B cell (primary cell): Measurements from ENCODE around the gene NYAP2.

Source experiments
- CTCF ChIP-seq: fragments of 200-600 bp; IDR thresholded peaks from one replicate; pipeline ENCODE4 v1.8.0; 2022; ENCODE audit warnings: antibody characterized with exemption, mild to moderate bottlenecking
- EZH2 ChIP-seq: IDR thresholded peaks from 2 replicates; pipeline ENCODE4 v1.6.1; 2012; ENCODE audit warnings: borderline replicate concordance, low read depth, mild to moderate bottlenecking, moderate library complexity, low read length; ENCODE audit not compliant: insufficient read depth, poor library complexity, severe bottlenecking

- TF ChIP-seq CTCF = no peak
- TF ChIP-seq EZH2 = no peak
Observed at GRCh38 chr2:225486236-225486635, 86.7 kb downstream of the NYAP2 start.
